HepG2 (cell line): Measurements from ENCODE around the gene GPS1. TPM values are rescaled to one million over a fixed set of nuclear protein-coding genes. Genes with fewer than 3 reads are reported as not detected.

Experiments used
- AHDC1 ChIP-seq: sonication (generic); formaldehyde crosslinking; IDR thresholded peaks from 2 replicates; pipeline ENCODE4 v1.5.1; 2020; ENCODE audit warnings: mild to moderate bottlenecking, missing genetic modification reagents, borderline replicate concordance
- CBX2 ChIP-seq, 2 experiments: fragments of 200-600 bp in 1 of 2; sonication (generic); formaldehyde crosslinking in 1 of 2; IDR thresholded peaks; 2 replicates each; pipeline versions ENCODE4 v1.7.0 to v1.8.1; 2018 to 2022; ENCODE audit warnings: low read depth in 2 of 2, low read length in 1 of 2, mild to moderate bottlenecking in 1 of 2, missing genetic modification reagents in 1 of 2
- CENPT ChIP-seq: sonication (generic); formaldehyde crosslinking; IDR thresholded peaks from 2 replicates; pipeline ENCODE4 v1.8.0; 2022; ENCODE audit warnings: low read depth, mild to moderate bottlenecking, moderate library complexity, missing genetic modification reagents
- GRHL1 ChIP-seq: sonication (generic); formaldehyde crosslinking; conservative IDR thresholded peaks from 2 replicates; pipeline ENCODE4 v1.8.0; 2022; ENCODE audit warnings: missing genetic modification reagents
- HNRNPUL1 ChIP-seq: fragments of 200-400 bp; formaldehyde crosslinking; IDR thresholded peaks from 2 replicates; pipeline ENCODE4 v1.6.1; 2017; ENCODE audit warnings: low read depth, mild to moderate bottlenecking, low read length, moderate library complexity
- IRF2 ChIP-seq: IDR thresholded peaks from 2 replicates; pipeline ENCODE4 v1.6.1; 2018; ENCODE audit warnings: missing genetic modification reagents, missing compliant biosample characterization
- NFATC3 ChIP-seq: sonication (generic); formaldehyde crosslinking; IDR thresholded peaks from 2 replicates; pipeline ENCODE4 v1.5.1; 2020; ENCODE audit warnings: mild to moderate bottlenecking, missing genetic modification reagents
- NKX3-1 ChIP-seq: sonication (generic); formaldehyde crosslinking; IDR thresholded peaks from 2 replicates; pipeline ENCODE4 v1.5.0; 2020; ENCODE audit warnings: missing genetic modification reagents
- TAF15 ChIP-seq: fragments of 200-400 bp; formaldehyde crosslinking; IDR thresholded peaks from one replicate; pipeline ENCODE4 v1.6.1; 2018; ENCODE audit warnings: mild to moderate bottlenecking, low read depth, low read length; ENCODE audit not compliant: poor library complexity, severe bottlenecking
- ZNF382 ChIP-seq: sonication (generic); formaldehyde crosslinking; IDR thresholded peaks from 2 replicates; pipeline ENCODE4 v1.5.0; 2020; ENCODE audit warnings: missing genetic modification reagents, mild to moderate bottlenecking, borderline replicate concordance
- polyA plus RNA-seq, 8 experiments: library from polyadenylated mRNA; depleted of rRNA in 3 of 8; stranded (reverse) in 7 of 8; unstranded in 1 of 8; fragments of >200 nt; fragmentation: Illumina TruSeq in 4 of 8; extraction: Trizol in 4 of 8; gene quantifications; 2 replicates each; pipeline versions ENCODE4 v1.2.1 to v1.2.3, GENCODE V29; 2011 to 2016; ENCODE audit warnings: low read depth in 4 of 8, missing spikeins in 1 of 8, mixed read lengths in 1 of 8; ENCODE audit not compliant: insufficient read depth in 1 of 8
- total RNA-seq, 5 experiments: library from RNA; depleted of rRNA; stranded (reverse); fragments of >200 nt; fragmentation: Illumina TruSeq; extraction: Trizol; gene quantifications; 2 replicates each; pipeline ENCODE4 v1.2.3, GENCODE V29; 2016; ENCODE audit warnings: low read depth in 1 of 5
- TF ChIP-seq, protein P1 (sequence below): IDR thresholded peaks from 2 replicates; pipeline ENCODE4 v1.4.0; 2020; ENCODE audit warnings: mild to moderate bottlenecking, missing genetic modification reagents

GPS1 gene
- total and polyA plus RNA-seq, 2 of the 13 experiments (the other 11 are each of a cell fraction or from before 2014, with no cell fraction given) = 124 to 128 TPM

GRCh38 chr17:82101301-82101715 lies 49.6 kb downstream of the GPS1 start (continued):
- TF ChIP-seq, protein P1, sequence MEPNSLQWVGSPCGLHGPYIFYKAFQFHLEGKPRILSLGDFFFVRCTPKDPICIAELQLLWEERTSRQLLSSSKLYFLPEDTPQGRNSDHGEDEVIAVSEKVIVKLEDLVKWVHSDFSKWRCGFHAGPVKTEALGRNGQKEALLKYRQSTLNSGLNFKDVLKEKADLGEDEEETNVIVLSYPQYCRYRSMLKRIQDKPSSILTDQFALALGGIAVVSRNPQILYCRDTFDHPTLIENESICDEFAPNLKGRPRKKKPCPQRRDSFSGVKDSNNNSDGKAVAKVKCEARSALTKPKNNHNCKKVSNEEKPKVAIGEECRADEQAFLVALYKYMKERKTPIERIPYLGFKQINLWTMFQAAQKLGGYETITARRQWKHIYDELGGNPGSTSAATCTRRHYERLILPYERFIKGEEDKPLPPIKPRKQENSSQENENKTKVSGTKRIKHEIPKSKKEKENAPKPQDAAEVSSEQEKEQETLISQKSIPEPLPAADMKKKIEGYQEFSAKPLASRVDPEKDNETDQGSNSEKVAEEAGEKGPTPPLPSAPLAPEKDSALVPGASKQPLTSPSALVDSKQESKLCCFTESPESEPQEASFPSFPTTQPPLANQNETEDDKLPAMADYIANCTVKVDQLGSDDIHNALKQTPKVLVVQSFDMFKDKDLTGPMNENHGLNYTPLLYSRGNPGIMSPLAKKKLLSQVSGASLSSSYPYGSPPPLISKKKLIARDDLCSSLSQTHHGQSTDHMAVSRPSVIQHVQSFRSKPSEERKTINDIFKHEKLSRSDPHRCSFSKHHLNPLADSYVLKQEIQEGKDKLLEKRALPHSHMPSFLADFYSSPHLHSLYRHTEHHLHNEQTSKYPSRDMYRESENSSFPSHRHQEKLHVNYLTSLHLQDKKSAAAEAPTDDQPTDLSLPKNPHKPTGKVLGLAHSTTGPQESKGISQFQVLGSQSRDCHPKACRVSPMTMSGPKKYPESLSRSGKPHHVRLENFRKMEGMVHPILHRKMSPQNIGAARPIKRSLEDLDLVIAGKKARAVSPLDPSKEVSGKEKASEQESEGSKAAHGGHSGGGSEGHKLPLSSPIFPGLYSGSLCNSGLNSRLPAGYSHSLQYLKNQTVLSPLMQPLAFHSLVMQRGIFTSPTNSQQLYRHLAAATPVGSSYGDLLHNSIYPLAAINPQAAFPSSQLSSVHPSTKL (CRISPR knock-in tag) = no peak
- TF ChIP-seq CBX2 (IDR thresholded peaks at IDR 0.05; ENCODE audit: low read depth, low read length) = no peak
- no peak for TF ChIP-seq CBX2 (CRISPR knock-in tag; IDR thresholded peaks at IDR 0.05; ENCODE audit: low read depth)
- no peak for TF ChIP-seq HNRNPUL1
- TF ChIP-seq IRF2 = no peak
- no peak for TF ChIP-seq NKX3-1 (CRISPR knock-in tag)
- no peak for TF ChIP-seq CENPT
- no peak for TF ChIP-seq TAF15
- TF ChIP-seq NFATC3 = 0 out of 2 replicates have a peak, but pooled peaks have one; percentile 55
- no peak for TF ChIP-seq ZNF382 (CRISPR knock-in tag)
- TF ChIP-seq AHDC1 (CRISPR knock-in tag) = no peak
- no peak for TF ChIP-seq GRHL1 (CRISPR knock-in tag)
